CD8-positive, alpha-beta memory T cell (primary cell): ENCODE results near the gene HOMER3. TPM values are rescaled to one million over a fixed set of nuclear protein-coding genes. Genes with fewer than 3 reads are reported as not detected.
A peak's percentile ranks its signal among the peaks of the same experiment; 100 is the strongest.
"Not testable (repeated sequence)": the region's sequence is repeated elsewhere in the genome, so short reads cannot be mapped to it uniquely, and the experiment has no call there.

Experiments used
- CTCF ChIA-PET: fragments of 350-600 bp; sonication (Branson Sonifier 250); formaldehyde crosslinking; loops from one replicate; lab custom pipeline; 2021; ENCODE audit warnings: antibody characterized with exemption; lab: Charles Lee
- POLR2A ChIA-PET: fragments of 350-600 bp; sonication (Branson Sonifier 250); formaldehyde crosslinking; loops from one replicate; lab custom pipeline; 2021; ENCODE audit warnings: antibody characterized with exemption; lab: Charles Lee
- DNase-seq, 5 donors: peaks; one replicate each; pipeline versions ENCODE4 v3.0.0 to v3.0.0-alpha.2; 2020 to 2022; ENCODE audit warnings: mixed read lengths in 1 of 5
- H3K27ac ChIP-seq: one replicate; pipeline ENCODE4 v1.7.0; 2013; ENCODE audit warnings: low read depth, mild to moderate bottlenecking, low read length, moderate library complexity
- H3K27me3 ChIP-seq: 2 replicates; pipeline ENCODE4 v1.7.0; 2013; ENCODE audit warnings: low read length, mild to moderate bottlenecking; ENCODE audit not compliant: insufficient read depth, poor library complexity, severe bottlenecking
- H3K36me3 ChIP-seq: 2 replicates; pipeline ENCODE4 v1.7.0; 2013; ENCODE audit warnings: mild to moderate bottlenecking, low read length, moderate library complexity; ENCODE audit not compliant: insufficient read depth
- H3K4me1 ChIP-seq: 2 replicates; pipeline ENCODE4 v1.7.0; 2013; ENCODE audit warnings: mild to moderate bottlenecking, low read length, moderate library complexity; ENCODE audit not compliant: insufficient read depth
- H3K4me3 ChIP-seq: 2 replicates; pipeline ENCODE4 v1.7.0; 2013; ENCODE audit warnings: mild to moderate bottlenecking, low read length
- H3K9me3 ChIP-seq: 2 replicates; pipeline ENCODE4 v1.7.0; 2013; ENCODE audit warnings: mild to moderate bottlenecking, low read length
- H3K27ac Mint-ChIP-seq, 8 donors: one replicate each; pipeline ENCODE4 v1.8.0; 2020 to 2021; ENCODE audit warnings: mixed read lengths in 8 of 8, mild to moderate bottlenecking in 6 of 8, inconsistent platforms in 3 of 8, moderate library complexity in 3 of 8
- H3K27me3 Mint-ChIP-seq, 2 donors: one replicate each; pipeline ENCODE4 v1.8.0; 2020 to 2021; ENCODE audit warnings: mixed read lengths in 2 of 2, mild to moderate bottlenecking in 1 of 2, moderate library complexity in 1 of 2
- H3K36me3 Mint-ChIP-seq, 3 donors: one replicate each; pipeline ENCODE4 v1.8.0; 2020 to 2021; ENCODE audit warnings: mixed read lengths in 3 of 3, inconsistent platforms in 1 of 3, mild to moderate bottlenecking in 1 of 3
- H3K4me1 Mint-ChIP-seq, 3 donors: one replicate each; pipeline ENCODE4 v1.8.0; 2020 to 2021; ENCODE audit warnings: mixed read lengths in 3 of 3, inconsistent platforms in 1 of 3, mild to moderate bottlenecking in 1 of 3
- H3K4me3 Mint-ChIP-seq, 7 donors: one replicate each; pipeline ENCODE4 v1.8.0; 2020 to 2021; ENCODE audit warnings: mixed read lengths in 7 of 7, mild to moderate bottlenecking in 6 of 7, moderate library complexity in 4 of 7, inconsistent platforms in 2 of 7
- H3K9me3 Mint-ChIP-seq, 5 donors: one replicate each; pipeline ENCODE4 v1.8.0; 2020 to 2022; ENCODE audit warnings: mixed read lengths in 5 of 5, mild to moderate bottlenecking in 3 of 5, moderate library complexity in 2 of 5, inconsistent platforms in 1 of 5
- polyA plus RNA-seq: library from polyadenylated mRNA; unstranded; fragments of 300-500 nt; fragmentation: Illumina TruSeq; gene quantifications from one replicate; pipeline ENCODE4 v1.2.3, GENCODE V29; 2021
- total RNA-seq, 2 experiments: library from RNA; stranded (reverse); gene quantifications; one replicate each; pipeline ENCODE4 v1.2.3, GENCODE V29; 2021

Gene HOMER3
- total and polyA plus RNA-seq, 3 experiments from 2014 or later = 0.58 to 1.3 (median 1.2) TPM

GRCh38 chr19:18906605-18907519, 34.2 kb downstream of the HOMER3 start:
- H3K4me3 Mint-ChIP-seq = no peak overlapping the region
- peaks cover 0 to 72% (median 4%) of the 10 kb centered on the region in 3 donors for H3K36me3 Mint-ChIP-seq
- H3K4me1 ChIP-seq = no peaks in the 10 kb centered on the region
- no peak overlapping the region for H3K27ac ChIP-seq
- H3K9me3 ChIP-seq = no peaks in the 10 kb centered on the region
- POLR2A ChIA-PET = no interaction called here
- H3K27ac Mint-ChIP-seq = no peak overlapping the region
- H3K27me3 ChIP-seq = no peaks in the 10 kb centered on the region
- H3K27me3 Mint-ChIP-seq = no peaks in the 10 kb centered on the region
- no peak overlapping the region for H3K4me3 ChIP-seq
- CTCF ChIA-PET = no interaction called here
- H3K4me1 Mint-ChIP-seq = peaks cover 0 to 2% (median 0%) of the 10 kb centered on the region in 3 donors
- DNase-seq = no peak
- peaks cover 26% of the 10 kb centered on the region for H3K36me3 ChIP-seq
- no peaks in the 10 kb centered on the region for H3K9me3 Mint-ChIP-seq

GRCh38 chr19:18905513-18906236, 35.3 kb downstream of the HOMER3 start:
- H3K4me3 Mint-ChIP-seq = peak overlapping the region in 1 of 7 donors; percentile 24
- no peaks in the 10 kb centered on the region for H3K9me3 ChIP-seq
- POLR2A ChIA-PET = no interaction called here
- no peaks in the 10 kb centered on the region for H3K27me3 Mint-ChIP-seq
- peaks cover 0 to 2% (median 0%) of the 10 kb centered on the region in 3 donors for H3K4me1 Mint-ChIP-seq
- peaks cover 26% of the 10 kb centered on the region for H3K36me3 ChIP-seq
- H3K36me3 Mint-ChIP-seq = peaks cover 0 to 75% (median 6%) of the 10 kb centered on the region in 3 donors
- no peaks in the 10 kb centered on the region for H3K27me3 ChIP-seq
- H3K9me3 Mint-ChIP-seq = no peaks in the 10 kb centered on the region
- CTCF ChIA-PET = no interaction called here
- no peaks in the 10 kb centered on the region for H3K4me1 ChIP-seq
- H3K27ac Mint-ChIP-seq = no peak overlapping the region
- H3K27ac ChIP-seq = no peak overlapping the region
- no peak for DNase-seq
- no peak overlapping the region for H3K4me3 ChIP-seq

- Histone ChIP-seq H3K4me3 (no peak overlapping the region), H3K36me3 (peaks cover 26% of the 10 kb centered on the region), H3K4me1 (no peaks in the 10 kb centered on the region), H3K27ac (no peak overlapping the region), H3K27me3 (no peaks in the 10 kb centered on the region), H3K9me3 (no peaks in the 10 kb centered on the region)
- H3K27ac Mint-ChIP-seq = no peak overlapping the region
- CTCF ChIA-PET = no interaction called here
- no peaks in the 10 kb centered on the region for H3K27me3 Mint-ChIP-seq
- no peaks in the 10 kb centered on the region for H3K9me3 Mint-ChIP-seq
- peaks cover 0 to 2% (median 0%) of the 10 kb centered on the region in 3 donors for H3K4me1 Mint-ChIP-seq
- POLR2A ChIA-PET = no interaction called here
- H3K4me3 Mint-ChIP-seq = no peak overlapping the region
- H3K36me3 Mint-ChIP-seq = peaks cover 0 to 78% (median 6%) of the 10 kb centered on the region in 3 donors
- DNase-seq = no peak
Observed at GRCh38 chr19:18905058-18905456, 36.0 kb downstream of the HOMER3 start.

GRCh38 chr19:18904334-18905057, 36.5 kb downstream of the HOMER3 start:
- no peak overlapping the region for H3K4me3 ChIP-seq

DNA sequence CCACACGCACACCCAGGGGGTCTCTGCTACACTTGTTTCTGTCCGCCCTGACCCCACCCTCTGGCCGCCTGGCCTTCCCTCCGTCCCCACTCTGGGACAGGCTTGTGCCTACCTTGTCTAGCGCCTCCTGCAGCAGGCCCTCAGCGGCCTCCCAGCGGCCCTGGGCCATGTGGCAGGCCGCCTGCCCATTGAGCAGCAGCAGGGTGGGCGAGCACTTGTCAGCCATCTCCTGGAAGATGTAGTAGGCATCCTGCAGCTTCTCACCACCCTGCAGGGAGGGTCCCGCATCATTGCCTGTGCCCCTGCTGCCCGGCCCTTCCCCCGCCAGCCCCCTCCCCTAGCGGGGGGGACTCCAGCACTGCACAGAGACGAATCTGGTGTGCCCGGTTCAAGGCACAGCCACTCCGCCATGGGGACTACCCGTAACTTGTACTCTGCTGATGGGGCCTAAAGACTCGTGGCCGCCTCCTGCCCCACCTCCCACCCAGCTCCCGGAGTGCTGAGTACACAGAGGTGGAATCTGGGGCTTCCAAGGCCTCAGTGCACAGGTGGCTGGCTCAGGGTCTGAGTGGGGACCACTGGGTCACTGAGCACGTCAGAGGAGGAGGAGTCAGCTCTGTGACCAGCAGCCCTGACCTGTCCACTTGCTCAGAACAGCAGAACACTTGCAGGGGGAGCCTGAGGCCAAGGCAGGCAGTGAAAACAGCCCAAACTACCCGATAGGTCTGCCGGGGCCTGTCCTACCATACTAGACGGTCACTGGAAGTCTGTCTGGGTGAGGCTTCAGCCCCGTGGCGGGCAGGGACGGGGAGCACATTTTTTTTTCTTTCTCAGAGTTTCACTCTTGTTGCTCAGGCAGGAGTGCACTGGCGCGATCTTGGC, 37.6 kb downstream of the HOMER3 start:
- ChIA-PET CTCF (no interaction called here), POLR2A (no interaction called here)
- H3K4me3 ChIP-seq = no peak overlapping the region
- H3K9me3 Mint-ChIP-seq = no peaks in the 10 kb centered on the region
- H3K4me3 Mint-ChIP-seq = no peak overlapping the region
- no peaks in the 10 kb centered on the region for H3K9me3 ChIP-seq
- no peak overlapping the region for H3K27ac Mint-ChIP-seq
- H3K4me1 Mint-ChIP-seq = no peaks in the 10 kb centered on the region
- peaks cover 0 to 77% (median 1%) of the 10 kb centered on the region in 3 donors for H3K36me3 Mint-ChIP-seq
- H3K27me3 Mint-ChIP-seq = no peaks in the 10 kb centered on the region
- no peaks in the 10 kb centered on the region for H3K4me1 ChIP-seq
- DNase-seq = no peak
- no peaks in the 10 kb centered on the region for H3K27me3 ChIP-seq
- no peak overlapping the region for H3K27ac ChIP-seq
- H3K36me3 ChIP-seq = peaks cover 26% of the 10 kb centered on the region

More at GRCh38 chr19:18904334-18905057, 36.5 kb downstream of the HOMER3 start:
- Histone ChIP-seq H3K4me1 (no peaks in the 10 kb centered on the region), H3K36me3 (peaks cover 26% of the 10 kb centered on the region), H3K27ac (no peak overlapping the region), H3K27me3 (no peaks in the 10 kb centered on the region), H3K9me3 (no peaks in the 10 kb centered on the region)
- no peaks in the 10 kb centered on the region for H3K27me3 Mint-ChIP-seq
- no peaks in the 10 kb centered on the region for H3K9me3 Mint-ChIP-seq
- ChIA-PET CTCF (no interaction called here), POLR2A (no interaction called here)
- H3K4me1 Mint-ChIP-seq = no peaks in the 10 kb centered on the region
- H3K36me3 Mint-ChIP-seq = peaks cover 0 to 78% (median 2%) of the 10 kb centered on the region in 3 donors
- H3K27ac Mint-ChIP-seq = no peak overlapping the region
- DNase-seq = no peak
- no peak overlapping the region for H3K4me3 Mint-ChIP-seq

GRCh38 chr19:18902519-18902918, 38.5 kb downstream of the HOMER3 start:
- H3K27me3 Mint-ChIP-seq, H3K4me1 Mint-ChIP-seq, CTCF ChIA-PET, H3K27me3 ChIP-seq, H3K4me3 Mint-ChIP-seq, POLR2A ChIA-PET, H3K27ac ChIP-seq, DNase-seq, H3K4me3 ChIP-seq, H3K4me1 ChIP-seq, H3K9me3 Mint-ChIP-seq, H3K9me3 ChIP-seq: not testable (repeated sequence)
- peaks cover 21% of the 10 kb centered on the region for H3K36me3 ChIP-seq
- Mint-ChIP-seq H3K27ac (peak overlapping the region in 1 of 8 donors; percentile 43), H3K36me3 (peaks cover 0 to 70% (median 1%) of the 10 kb centered on the region in 3 donors)

DNA sequence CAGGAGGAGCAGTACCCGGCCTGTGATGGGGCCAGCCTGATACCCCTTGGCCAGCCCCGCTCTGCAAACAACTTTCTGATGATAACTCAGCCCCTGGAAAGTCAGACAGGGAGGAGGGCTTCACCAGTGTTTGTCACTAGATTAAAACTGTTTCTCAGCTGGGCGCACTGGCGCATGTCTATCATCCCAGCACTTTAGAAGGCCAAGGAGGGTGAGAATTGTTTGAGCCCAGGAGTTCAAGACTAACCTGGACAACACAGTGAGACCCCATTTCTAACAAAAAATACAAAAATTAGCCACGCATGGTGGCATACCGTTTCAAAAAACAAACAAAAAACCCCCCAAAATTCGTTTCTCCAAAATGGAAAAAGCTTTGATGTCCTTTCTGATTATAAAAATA, 39.5 kb downstream of the HOMER3 start:
- peaks cover 5 to 13% of the 10 kb centered on the region in 2 donors for H3K27me3 Mint-ChIP-seq
- no peak for DNase-seq
- no peaks in the 10 kb centered on the region for H3K9me3 ChIP-seq
- H3K27ac Mint-ChIP-seq = no peak overlapping the region
- no peak overlapping the region for H3K4me3 ChIP-seq
- H3K36me3 ChIP-seq = peaks cover 19% of the 10 kb centered on the region
- ChIA-PET CTCF (no interaction called here), POLR2A (interaction anchor here (0.9 kb wide), 1 partner anchor 18 kb away, joined by 3 read pairs; the partner anchor contains the start of genes COPE and DDX49)
- no peak overlapping the region for H3K27ac ChIP-seq
- H3K9me3 Mint-ChIP-seq = no peaks in the 10 kb centered on the region
- H3K36me3 Mint-ChIP-seq = peaks cover 0 to 61% (median 1%) of the 10 kb centered on the region in 3 donors
- no peaks in the 10 kb centered on the region for H3K4me1 ChIP-seq
- no peak overlapping the region for H3K4me3 Mint-ChIP-seq
- H3K27me3 ChIP-seq = no peaks in the 10 kb centered on the region
- H3K4me1 Mint-ChIP-seq = peaks cover 6 to 13% (median 12%) of the 10 kb centered on the region in 3 donors
